SK-N-SH (cell line): Measurements from ENCODE around the gene AKAP12. TPM values are rescaled to one million over a fixed set of nuclear protein-coding genes. Genes with fewer than 3 reads are reported as not detected.
A peak's percentile ranks its signal among the peaks of the same experiment; 100 is the strongest.

Source experiments
- CTCF ChIA-PET: fragments of 300-600, 350-600 bp; formaldehyde crosslinking; extraction: SDS; loops from one replicate; lab custom pipeline; 2021; lab: Yijun Ruan, JAX
- POLR2A ChIA-PET: fragments of 350-600 bp; sonication (Branson Sonifier 250); formaldehyde crosslinking; extraction: SDS; loops from one replicate; lab custom pipeline; 2020; ENCODE audit warnings: antibody characterized with exemption, inconsistent platforms; lab: Yijun Ruan, JAX
- DNase-seq: peaks from one replicate; pipeline ENCODE4 v3.0.0; 2012
- H2AFZ ChIP-seq: fragments of 200-600 bp; sonication (generic); 2 replicates; pipeline ENCODE4 v1.8.1; 2016; ENCODE audit warnings: antibody characterized with exemption, mild to moderate bottlenecking, low read depth
- H3F3A ChIP-seq: fragments of 200-600 bp; sonication (generic); replicated peaks from 2 replicates; pipeline ENCODE3; 2016; ENCODE audit warnings: antibody characterized with exemption, mild to moderate bottlenecking; ENCODE audit not compliant: insufficient read depth
- H3K27ac ChIP-seq, 2 experiments: fragments of 200-500 bp in 1 of 2; fragments of 200-600 bp in 1 of 2; sonication (Bioruptor generic) in 1 of 2; sonication (generic), shearing (Covaris generic) in 1 of 2; 2 replicates each; pipeline versions ENCODE4 v1.5.1 to v1.6.1; 2014 to 2016; ENCODE audit warnings: low read depth in 2 of 2, inconsistent platforms in 1 of 2, low read length in 1 of 2, mild to moderate bottlenecking in 1 of 2, mixed read lengths in 1 of 2
- H3K27me3 ChIP-seq: fragments of 200-600 bp; sonication (generic), shearing (Covaris generic); 2 replicates; pipeline ENCODE4 v1.6.1; 2016; ENCODE audit warnings: mixed run types; ENCODE audit not compliant: insufficient read depth
- H3K36me3 ChIP-seq, 2 experiments: fragments of 200-500 bp in 1 of 2; fragments of 200-600 bp in 1 of 2; sonication (Bioruptor generic) in 1 of 2; sonication (generic) in 1 of 2; replicated peaks in 1 of 2; 2 replicates each; pipeline versions ENCODE3 to v1.5.1; 2014 to 2016; ENCODE audit warnings: low read length in 1 of 2, mild to moderate bottlenecking in 1 of 2; ENCODE audit not compliant: insufficient read depth in 2 of 2, control insufficient read depth in 1 of 2
- H3K4me1 ChIP-seq, 2 experiments: fragments of 200-500 bp in 1 of 2; fragments of 200-600 bp in 1 of 2; sonication (Bioruptor generic) in 1 of 2; sonication (generic), shearing (Covaris generic) in 1 of 2; 2 replicates each; pipeline versions ENCODE4 v1.5.1 to v1.6.1; 2014 to 2016; ENCODE audit warnings: low read depth in 1 of 2, low read length in 1 of 2, mixed run types in 1 of 2; ENCODE audit not compliant: insufficient read depth in 2 of 2, control insufficient read depth in 1 of 2
- H3K4me2 ChIP-seq: fragments of 200-600 bp; sonication (generic), shearing (Covaris generic); 2 replicates; pipeline ENCODE4 v1.6.1; 2017; ENCODE audit warnings: mixed run types
- H3K4me3 ChIP-seq, 2 experiments: fragments of 200-500 bp in 1 of 2; fragments of 200-600 bp in 1 of 2; sonication (Bioruptor generic) in 1 of 2; sonication (generic), shearing (Covaris generic) in 1 of 2; 2 replicates each; pipeline versions ENCODE4 v1.5.1 to v1.8.1; 2014 to 2016; ENCODE audit warnings: low read depth in 2 of 2, inconsistent platforms in 1 of 2, low read length in 1 of 2, mild to moderate bottlenecking in 1 of 2, mixed read lengths in 1 of 2, moderate library complexity in 1 of 2
- H3K79me2 ChIP-seq: fragments of 200-600 bp; sonication (generic); 2 replicates; pipeline ENCODE4 v1.8.1; 2017; ENCODE audit warnings: mild to moderate bottlenecking; ENCODE audit not compliant: insufficient read depth
- H3K9ac ChIP-seq: fragments of 200-600 bp; sonication (generic); 2 replicates; pipeline ENCODE4 v1.6.1; 2017; ENCODE audit warnings: mixed run types
- H3K9me2 ChIP-seq: fragments of 200-600 bp; sonication (generic); 2 replicates; pipeline ENCODE4 v1.6.1; 2017; ENCODE audit warnings: mixed run types
- H3K9me3 ChIP-seq: fragments of 200-600 bp; sonication (generic); 2 replicates; pipeline ENCODE4 v1.6.1; 2017; ENCODE audit warnings: mixed run types, mild to moderate bottlenecking, moderate library complexity
- H4K20me1 ChIP-seq: fragments of 200-600 bp; sonication (generic); 2 replicates; pipeline ENCODE4 v1.6.1; 2017; ENCODE audit warnings: mild to moderate bottlenecking, mixed run types; ENCODE audit not compliant: insufficient read depth
- CHD2 ChIP-seq: fragments of 150-350 bp; IDR thresholded peaks from 2 replicates; pipeline ENCODE4 v1.6.1; 2018; ENCODE audit warnings: low read length; ENCODE audit not compliant: partially characterized antibody
- FOSL2 ChIP-seq: IDR thresholded peaks from 2 replicates; pipeline ENCODE4 v1.4.0; 2012; ENCODE audit warnings: low read depth, mild to moderate bottlenecking, moderate library complexity, borderline replicate concordance
- FOXJ3 ChIP-seq: sonication (generic); formaldehyde crosslinking; IDR thresholded peaks from 2 replicates; pipeline ENCODE4 v1.5.1; 2020; ENCODE audit warnings: mild to moderate bottlenecking, missing genetic modification reagents
- FOXM1 ChIP-seq: IDR thresholded peaks from 2 replicates; pipeline ENCODE4 v1.4.0; 2012; ENCODE audit warnings: low read depth, mild to moderate bottlenecking
- GABPA ChIP-seq: IDR thresholded peaks from 2 replicates; pipeline ENCODE4 v1.4.0; 2012; ENCODE audit warnings: low read depth, mild to moderate bottlenecking
- JUND ChIP-seq: IDR thresholded peaks from 2 replicates; pipeline ENCODE4 v1.4.0; 2012
- MXI1 ChIP-seq: IDR thresholded peaks from 2 replicates; pipeline ENCODE4 v1.6.1; 2012; ENCODE audit warnings: mild to moderate bottlenecking, low read depth, low read length, improper control_type of control experiment
- NFIC ChIP-seq: IDR thresholded peaks from 2 replicates; pipeline ENCODE4 v1.4.0; 2012; ENCODE audit warnings: borderline replicate concordance
- POLR2AphosphoS5 ChIP-seq: IDR thresholded peaks from 2 replicates; pipeline ENCODE4 v1.6.1; 2012; ENCODE audit warnings: low read depth, low read length
- RFX5 ChIP-seq: IDR thresholded peaks from 2 replicates; pipeline ENCODE4 v1.6.1; 2012; ENCODE audit warnings: mild to moderate bottlenecking, improper control_type of control experiment, low read length
- RXRA ChIP-seq: IDR thresholded peaks from 2 replicates; pipeline ENCODE4 v1.4.0; 2012; ENCODE audit warnings: low read depth, mild to moderate bottlenecking, borderline replicate concordance
- SMC3 ChIP-seq: IDR thresholded peaks from 2 replicates; pipeline ENCODE4 v1.6.1; 2012; ENCODE audit warnings: low read depth, low read length, improper control_type of control experiment
- TCF12 ChIP-seq: IDR thresholded peaks from 2 replicates; pipeline ENCODE4 v1.4.0; 2012
- TEAD4 ChIP-seq: IDR thresholded peaks from 2 replicates; pipeline ENCODE4 v1.4.0; 2012; ENCODE audit warnings: mild to moderate bottlenecking, borderline replicate concordance; ENCODE audit not compliant: insufficient read depth
- WGBS: methylation state at CpG from one replicate; pipeline ENCODE4 v1.1.6; 2017; ENCODE audit warnings: low lambda C conversion rate; 5-methylcytosine and 5-hydroxymethylcytosine counted together
- polyA plus RNA-seq, 3 experiments: library from polyadenylated mRNA; depleted of rRNA; stranded (reverse); fragments of >200 nt; gene quantifications; 2 replicates each; pipeline ENCODE4 v1.2.3, GENCODE V29; 2012
- TF ChIP-seq, protein P1 (sequence below): IDR thresholded peaks from 2 replicates; pipeline ENCODE4; 2012
- TF ChIP-seq, protein P2 (sequence below): IDR thresholded peaks from 2 replicates; pipeline ENCODE4 v1.4.0; 2012; ENCODE audit warnings: low read depth, borderline replicate concordance
- TF ChIP-seq, protein P3 (sequence below): IDR thresholded peaks from 2 replicates; pipeline ENCODE4 v1.4.0; 2012; ENCODE audit warnings: low read depth, borderline replicate concordance
- TF ChIP-seq, protein P4 (sequence below): IDR thresholded peaks from 2 replicates; pipeline ENCODE4 v1.4.0; 2012; ENCODE audit warnings: low read depth
- TF ChIP-seq, protein P5 (sequence below): fragments of 150-350 bp; IDR thresholded peaks from 2 replicates; pipeline ENCODE4 v1.6.1; 2017; ENCODE audit warnings: antibody characterized with exemption, low read length, low read depth, borderline replicate concordance

The AKAP12 gene
- polyA plus RNA-seq, 1 of the 3 experiments (the other 2 are of a cell fraction), result 46.5 TPM

DNA sequence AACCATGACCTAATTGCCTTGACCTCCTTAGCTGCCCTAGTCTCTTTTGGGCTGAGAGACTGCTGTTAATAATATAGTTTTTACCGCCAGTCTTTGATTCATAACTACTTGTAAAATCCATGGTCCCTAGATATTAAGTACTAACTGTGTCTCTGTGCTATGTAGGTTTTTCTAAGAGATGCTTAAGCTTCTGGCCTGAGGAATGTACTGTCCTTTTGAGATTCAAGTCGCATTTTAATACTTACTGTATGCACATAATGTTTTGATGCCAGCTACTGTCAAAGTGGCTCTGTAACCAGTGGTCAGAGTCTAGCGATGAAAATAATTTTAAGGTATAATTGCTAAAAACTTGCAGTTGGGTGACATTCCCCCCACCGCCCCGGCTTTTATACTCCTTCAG lies 2.1 kb downstream of the AKAP12 start:
- Histone ChIP-seq H4K20me1 (peaks cover 14% of the 10 kb centered on the region; the same call in 1 of the 2 replicates), H3K4me3 (peak overlapping the region; percentile 76; a peak in 3 of 4 replicates), H3K27ac (peak overlapping the region in 1 of 2 experiments; percentile 55; a peak in 2 of 4 replicates), H3K79me2 (peaks cover 56% of the 10 kb centered on the region), H2AFZ (peak overlapping the region; percentile 63; the same call in 1 of the 2 replicates), H3K9me2 (no peaks in the 10 kb centered on the region), H3K36me3 (peaks cover 0 to 3% of the 10 kb centered on the region in 2 experiments), H3K4me1 (peaks cover 7 to 20% of the 10 kb centered on the region in 2 experiments; a peak in 3 of 4 replicates), H3K27me3 (no peaks in the 10 kb centered on the region)
- DNase-seq, result no peak
- POLR2A ChIA-PET, result no interaction called here
- 80% methylated on average over 5 of the region's 5 CpGs for WGBS
- CTCF ChIA-PET, result interaction anchor here (1.0 to 5.1 kb wide), 2 partner anchors 82 to 227 kb away, joined by 5 to 26 read pairs; no protein-coding TSS in a partner anchor
- TF ChIP-seq POLR2AphosphoS5 (no peak), RFX5 (no peak), GABPA (no peak), TCF12 (no peak), FOXM1 (no peak), SMC3 (no peak)
- TF ChIP-seq, protein P1, sequence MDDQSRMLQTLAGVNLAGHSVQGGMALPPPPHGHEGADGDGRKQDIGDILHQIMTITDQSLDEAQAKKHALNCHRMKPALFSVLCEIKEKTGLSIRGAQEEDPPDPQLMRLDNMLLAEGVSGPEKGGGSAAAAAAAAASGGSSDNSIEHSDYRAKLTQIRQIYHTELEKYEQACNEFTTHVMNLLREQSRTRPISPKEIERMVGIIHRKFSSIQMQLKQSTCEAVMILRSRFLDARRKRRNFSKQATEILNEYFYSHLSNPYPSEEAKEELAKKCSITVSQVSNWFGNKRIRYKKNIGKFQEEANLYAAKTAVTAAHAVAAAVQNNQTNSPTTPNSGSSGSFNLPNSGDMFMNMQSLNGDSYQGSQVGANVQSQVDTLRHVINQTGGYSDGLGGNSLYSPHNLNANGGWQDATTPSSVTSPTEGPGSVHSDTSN, result no peak
- TF ChIP-seq, protein P2, sequence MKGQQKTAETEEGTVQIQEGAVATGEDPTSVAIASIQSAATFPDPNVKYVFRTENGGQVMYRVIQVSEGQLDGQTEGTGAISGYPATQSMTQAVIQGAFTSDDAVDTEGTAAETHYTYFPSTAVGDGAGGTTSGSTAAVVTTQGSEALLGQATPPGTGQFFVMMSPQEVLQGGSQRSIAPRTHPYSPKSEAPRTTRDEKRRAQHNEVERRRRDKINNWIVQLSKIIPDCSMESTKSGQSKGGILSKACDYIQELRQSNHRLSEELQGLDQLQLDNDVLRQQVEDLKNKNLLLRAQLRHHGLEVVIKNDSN, result no peak
- TF ChIP-seq, protein P3, sequence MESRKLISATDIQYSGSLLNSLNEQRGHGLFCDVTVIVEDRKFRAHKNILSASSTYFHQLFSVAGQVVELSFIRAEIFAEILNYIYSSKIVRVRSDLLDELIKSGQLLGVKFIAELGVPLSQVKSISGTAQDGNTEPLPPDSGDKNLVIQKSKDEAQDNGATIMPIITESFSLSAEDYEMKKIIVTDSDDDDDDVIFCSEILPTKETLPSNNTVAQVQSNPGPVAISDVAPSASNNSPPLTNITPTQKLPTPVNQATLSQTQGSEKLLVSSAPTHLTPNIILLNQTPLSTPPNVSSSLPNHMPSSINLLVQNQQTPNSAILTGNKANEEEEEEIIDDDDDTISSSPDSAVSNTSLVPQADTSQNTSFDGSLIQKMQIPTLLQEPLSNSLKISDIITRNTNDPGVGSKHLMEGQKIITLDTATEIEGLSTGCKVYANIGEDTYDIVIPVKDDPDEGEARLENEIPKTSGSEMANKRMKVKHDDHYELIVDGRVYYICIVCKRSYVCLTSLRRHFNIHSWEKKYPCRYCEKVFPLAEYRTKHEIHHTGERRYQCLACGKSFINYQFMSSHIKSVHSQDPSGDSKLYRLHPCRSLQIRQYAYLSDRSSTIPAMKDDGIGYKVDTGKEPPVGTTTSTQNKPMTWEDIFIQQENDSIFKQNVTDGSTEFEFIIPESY, result no peak
- TF ChIP-seq, all 33 proteins: peak for 0
- no peaks in the 10 kb centered on the region for H3K9me3 ChIP-seq
- H3K9ac ChIP-seq, result peak overlapping the region; percentile 76; the same call in 1 of the 2 replicates
- H3F3A ChIP-seq, result peaks cover 14% of the 10 kb centered on the region
- H3K4me2 ChIP-seq, result peak overlapping the region; percentile 83

DNA sequence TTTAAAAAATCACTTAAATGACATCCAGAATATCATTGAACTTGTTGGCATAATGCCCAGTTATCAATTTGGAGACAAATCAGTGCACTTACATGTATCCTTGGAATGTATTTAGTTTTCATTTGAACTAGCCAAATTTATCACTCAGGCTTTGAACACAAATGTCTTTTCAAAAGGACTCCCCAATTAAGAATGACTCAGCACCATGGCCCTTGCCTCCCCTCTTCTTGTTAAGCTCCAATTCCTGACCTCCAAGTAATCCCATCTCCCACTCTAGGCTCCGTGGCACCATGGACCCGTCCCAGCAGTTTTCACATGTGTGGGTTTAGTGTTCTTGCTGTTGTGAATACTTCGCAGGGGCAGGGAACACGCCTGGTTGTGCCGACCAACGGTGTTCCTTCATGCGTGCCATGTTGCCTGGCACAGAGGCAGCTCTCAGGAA lies 2.7 kb downstream of the AKAP12 start:
- Histone ChIP-seq H3K9me2 (no peaks in the 10 kb centered on the region), H3K27ac (peak overlapping the region in 1 of 2 experiments; percentile 55; a peak in 2 of 4 replicates), H3K9me3 (no peaks in the 10 kb centered on the region), H3K4me2 (peak overlapping the region; percentile 83), H2AFZ (no peak overlapping the region), H3K27me3 (no peaks in the 10 kb centered on the region), H3K36me3 (peaks cover 0 to 3% of the 10 kb centered on the region in 2 experiments), H3F3A (peaks cover 14% of the 10 kb centered on the region), H3K4me1 (peaks cover 7 to 20% of the 10 kb centered on the region in 2 experiments; a peak in 3 of 4 replicates), H3K4me3 (peak overlapping the region; percentile 76; a peak in 3 of 4 replicates), H4K20me1 (peaks cover 14% of the 10 kb centered on the region; the same call in 1 of the 2 replicates), H3K9ac (peak overlapping the region; percentile 76; the same call in 1 of the 2 replicates), H3K79me2 (peaks cover 61% of the 10 kb centered on the region)
- ChIA-PET CTCF (interaction anchor here (1.0 to 5.1 kb wide), 2 partner anchors 82 to 228 kb away, joined by 5 to 26 read pairs; no protein-coding TSS in a partner anchor), POLR2A (no interaction called here)
- no peak for DNase-seq
- TF ChIP-seq TEAD4, result 0 out of 2 replicates have a peak, but pooled peaks have one; percentile 16
- TF ChIP-seq FOSL2, result peak; percentile 37; the same call in 1 of the 2 replicates
- TF ChIP-seq MXI1, result no peak
- TF ChIP-seq, protein P4, sequence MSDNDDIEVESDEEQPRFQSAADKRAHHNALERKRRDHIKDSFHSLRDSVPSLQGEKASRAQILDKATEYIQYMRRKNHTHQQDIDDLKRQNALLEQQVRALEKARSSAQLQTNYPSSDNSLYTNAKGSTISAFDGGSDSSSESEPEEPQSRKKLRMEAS, result no peak
- TF ChIP-seq TCF12, result peak; percentile 33; the same call in 1 of the 2 replicates
- no peak for TF ChIP-seq CHD2
- peak; percentile 35; the same call in 1 of the 2 replicates for TF ChIP-seq POLR2AphosphoS5
- no peak for TF ChIP-seq RXRA
- no peak for TF ChIP-seq FOXJ3 (CRISPR knock-in tag)
- TF ChIP-seq, protein P1, result peak; percentile 26; the same call in 1 of the 2 replicates
- TF ChIP-seq, protein P5, sequence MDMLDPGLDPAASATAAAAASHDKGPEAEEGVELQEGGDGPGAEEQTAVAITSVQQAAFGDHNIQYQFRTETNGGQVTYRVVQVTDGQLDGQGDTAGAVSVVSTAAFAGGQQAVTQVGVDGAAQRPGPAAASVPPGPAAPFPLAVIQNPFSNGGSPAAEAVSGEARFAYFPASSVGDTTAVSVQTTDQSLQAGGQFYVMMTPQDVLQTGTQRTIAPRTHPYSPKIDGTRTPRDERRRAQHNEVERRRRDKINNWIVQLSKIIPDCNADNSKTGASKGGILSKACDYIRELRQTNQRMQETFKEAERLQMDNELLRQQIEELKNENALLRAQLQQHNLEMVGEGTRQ, result no peak
- peak; percentile 59; the same call in 1 of the 2 replicates for TF ChIP-seq NFIC
- peak; percentile 49 for TF ChIP-seq JUND
- WGBS, result 83% methylated on average over 7 of the region's 7 CpGs
